GM03348 (cell line): ENCODE measurements around the gene IDH3B.

Experiments used
- DNase-seq: peaks from one replicate; pipeline ENCODE4 v3.0.0; 2012; ENCODE audit warnings: low spot score

The IDH3B gene

DNA sequence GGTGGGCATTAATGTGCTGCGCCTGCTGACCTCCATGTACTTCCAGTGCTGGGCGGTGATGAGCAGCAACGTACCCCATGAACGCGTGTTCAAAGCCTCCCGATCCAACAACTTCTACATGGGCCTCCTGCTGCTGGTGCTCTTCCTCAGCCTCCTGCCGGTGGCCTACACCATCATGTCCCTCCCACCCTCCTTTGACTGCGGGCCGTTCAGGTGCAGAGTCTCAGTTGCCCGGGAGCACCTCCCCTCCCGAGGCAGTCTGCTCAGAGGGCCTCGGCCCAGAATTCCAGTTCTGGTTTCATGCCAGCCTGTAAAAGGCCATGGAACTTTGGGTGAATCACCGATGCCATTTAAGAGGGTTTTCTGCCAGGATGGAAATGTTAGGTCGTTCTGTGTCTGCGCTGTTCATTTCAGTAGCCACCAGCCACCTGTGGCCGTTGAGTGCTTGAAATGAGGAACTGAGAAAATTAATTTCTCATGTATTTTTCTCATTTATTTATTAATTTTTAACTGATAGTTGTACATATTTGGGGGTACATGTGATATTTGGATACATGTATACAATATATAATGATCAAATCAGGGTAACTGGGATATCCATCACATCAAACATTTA, 46.8 kb downstream of the IDH3B start:
- no peak for DNase-seq

DNA sequence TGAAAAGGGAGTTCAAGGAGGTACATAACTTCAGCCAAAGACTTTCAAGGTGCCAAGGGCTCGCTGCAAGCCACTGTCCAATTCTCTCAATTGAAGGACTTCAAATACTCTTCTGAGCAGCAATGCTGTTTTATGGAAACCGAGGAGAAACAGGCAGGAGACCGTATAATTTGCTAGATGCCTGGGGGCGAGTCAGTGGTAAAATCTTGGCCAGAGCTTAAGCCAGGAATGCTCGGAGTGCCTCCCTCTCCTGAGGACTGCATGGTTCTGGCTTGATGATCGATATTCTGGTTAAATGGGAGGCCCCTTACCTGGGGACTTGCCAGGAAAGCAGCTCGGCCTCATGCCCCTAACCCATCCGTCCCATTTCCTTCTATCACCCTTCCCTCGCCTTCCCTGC, 47.4 kb downstream of the IDH3B start:
- DNase-seq, result no peak

DNA sequence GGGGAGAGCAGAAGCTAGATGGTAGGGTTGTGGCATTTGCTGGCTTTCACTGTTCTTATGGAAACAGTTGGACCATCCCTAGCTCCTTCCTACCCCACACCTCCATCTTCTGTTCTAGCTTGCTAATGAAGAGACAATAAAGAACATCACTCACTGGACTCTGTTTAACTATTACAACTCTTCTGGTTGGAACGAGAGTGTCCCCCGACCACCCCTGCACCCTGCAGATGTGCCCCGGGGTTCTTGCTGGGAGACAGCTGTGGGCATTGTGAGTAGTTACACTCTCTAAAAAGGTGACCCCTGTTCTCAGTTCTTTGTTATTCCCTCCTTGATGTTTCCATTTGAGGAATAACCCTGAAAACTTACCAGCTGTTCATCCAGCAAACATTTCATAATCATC, 51.9 kb downstream of the IDH3B start:
- no peak for DNase-seq

DNA sequence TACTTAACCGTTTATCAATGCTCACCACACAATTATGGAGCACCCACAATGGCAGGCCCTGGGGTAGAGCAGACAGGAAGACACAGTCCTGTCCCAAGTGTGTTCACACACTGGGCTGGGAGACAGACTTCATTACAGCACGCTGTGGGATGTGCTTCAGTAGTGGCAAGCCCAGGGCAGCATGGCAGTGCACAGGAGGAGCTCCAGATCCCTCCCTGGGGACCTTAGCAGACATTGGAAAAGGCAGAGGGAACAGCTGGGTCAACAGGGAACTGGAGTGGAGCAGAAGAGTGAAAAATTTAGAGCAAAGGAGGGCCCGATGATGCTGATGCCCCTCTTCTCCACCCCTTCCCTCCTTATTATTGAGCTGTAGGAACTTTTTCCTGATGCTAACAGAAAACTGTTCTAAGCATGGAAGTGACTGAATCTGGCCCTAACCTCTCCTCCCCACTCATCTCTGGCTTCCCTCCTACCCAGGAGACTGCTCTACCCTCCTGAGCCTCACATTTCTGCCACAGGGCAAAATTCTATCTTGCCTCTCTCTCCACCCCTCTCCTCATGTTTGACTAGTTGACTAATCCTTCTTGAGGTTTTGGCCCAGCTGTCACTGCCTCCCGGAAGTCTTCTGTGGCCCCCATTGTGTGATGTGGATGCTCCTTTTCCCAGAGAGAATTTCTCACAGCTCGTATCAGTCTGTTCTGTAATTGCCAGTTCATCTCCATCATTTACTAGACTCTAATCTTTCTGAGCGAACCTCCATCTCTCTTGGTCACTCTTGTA, 52.9 kb downstream of the IDH3B start:
- DNase-seq, result no peak

DNA sequence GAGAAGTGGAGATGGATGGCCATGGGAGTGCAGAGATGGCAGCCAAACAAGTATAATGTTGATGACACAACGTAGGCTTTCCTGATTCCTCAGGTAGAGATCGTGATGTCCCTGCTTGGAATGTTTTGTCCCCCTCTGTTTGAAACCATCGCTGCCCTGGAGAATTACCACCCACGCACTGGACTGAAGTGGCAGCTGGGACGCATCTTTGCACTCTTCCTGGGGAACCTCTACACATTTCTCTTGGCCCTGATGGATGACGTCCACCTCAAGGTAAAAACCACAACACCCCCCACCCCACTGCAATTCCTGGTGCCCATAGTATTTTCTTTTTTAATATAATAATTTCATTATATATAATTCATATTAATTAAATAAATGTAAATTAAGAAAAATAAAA, 53.7 kb downstream of the IDH3B start:
- DNase-seq, result no peak
